Nucleus accumbens (tissue), 56 donors: ENCODE results near the gene SEBOX.
A peak's percentile ranks its signal among the peaks of the same experiment; 100 is the strongest.
"Not testable (repeated sequence)": the region's sequence is repeated elsewhere in the genome, so short reads cannot be mapped to it uniquely, and the experiment has no call there.

Experiments used
- DNase-seq, 56 donors: peaks; one replicate each; lab custom pipeline; 2025; lab: John Stamatoyannopoulos, UW

The SEBOX gene

GRCh38 chr17:28343491-28343932 is 21.5 kb downstream of the SEBOX start:
- no peak for DNase-seq

DNA sequence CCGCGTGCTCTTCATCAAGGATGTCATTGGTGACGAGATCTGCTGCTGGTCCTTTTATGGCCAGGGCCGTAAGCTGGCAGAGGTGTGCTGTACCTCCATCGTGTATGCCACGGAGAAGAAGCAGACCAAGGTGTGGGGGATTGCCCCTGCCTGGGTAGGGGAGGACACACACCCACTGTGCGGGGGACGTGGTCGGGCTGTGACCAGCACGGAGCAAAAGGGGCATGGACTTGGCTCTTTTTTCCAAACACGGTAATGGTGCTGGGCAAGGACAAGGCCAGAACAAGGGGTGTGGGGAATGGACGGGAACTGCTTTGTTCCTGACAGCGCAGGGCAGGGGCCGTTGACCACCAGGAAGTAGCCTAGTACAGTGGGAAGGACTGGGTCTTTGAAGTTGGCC is 22.7 kb downstream of the SEBOX start:
- DNase-seq = no peak

DNA sequence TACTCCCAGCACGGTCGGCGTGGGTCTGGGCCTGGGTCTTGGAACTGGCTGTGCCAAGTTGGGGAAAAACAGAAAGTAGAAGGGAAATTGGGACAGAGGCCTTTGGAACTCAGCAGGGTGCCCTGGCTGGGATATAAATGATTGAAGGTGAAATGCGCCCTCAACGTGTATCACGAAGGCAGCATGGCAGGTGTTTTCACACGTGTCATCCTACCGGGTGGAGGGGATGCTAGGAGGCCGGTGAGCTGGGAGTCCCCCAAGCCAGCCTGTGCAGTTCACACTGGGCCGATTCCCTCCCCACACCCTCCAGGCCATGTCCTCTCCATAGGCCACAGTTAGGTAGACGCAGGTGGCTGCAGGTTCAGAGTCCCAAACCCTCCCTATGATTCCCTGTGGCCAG is 23.5 kb downstream of the SEBOX start:
- DNase-seq = no peak

DNA sequence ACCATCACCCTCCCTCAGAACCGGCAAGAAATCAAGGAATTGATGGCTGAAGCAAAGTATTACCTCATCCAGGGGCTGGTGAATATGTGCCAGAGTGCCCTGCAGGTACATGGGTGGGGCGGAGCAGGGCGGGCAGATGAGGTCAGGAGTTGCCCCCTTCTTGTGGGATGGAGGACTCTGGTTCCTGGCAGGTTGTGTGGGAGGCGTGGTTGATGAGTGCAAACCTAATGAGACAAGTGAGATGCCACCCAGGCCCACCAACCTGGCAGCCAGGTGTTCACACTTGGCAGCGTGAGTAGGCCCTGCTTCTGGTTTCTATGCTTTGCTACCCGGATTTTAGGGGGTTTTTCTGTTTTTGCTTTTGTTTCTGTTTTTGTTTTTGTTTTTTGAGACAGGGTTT is 24.6 kb downstream of the SEBOX start:
- no peak for DNase-seq

DNA sequence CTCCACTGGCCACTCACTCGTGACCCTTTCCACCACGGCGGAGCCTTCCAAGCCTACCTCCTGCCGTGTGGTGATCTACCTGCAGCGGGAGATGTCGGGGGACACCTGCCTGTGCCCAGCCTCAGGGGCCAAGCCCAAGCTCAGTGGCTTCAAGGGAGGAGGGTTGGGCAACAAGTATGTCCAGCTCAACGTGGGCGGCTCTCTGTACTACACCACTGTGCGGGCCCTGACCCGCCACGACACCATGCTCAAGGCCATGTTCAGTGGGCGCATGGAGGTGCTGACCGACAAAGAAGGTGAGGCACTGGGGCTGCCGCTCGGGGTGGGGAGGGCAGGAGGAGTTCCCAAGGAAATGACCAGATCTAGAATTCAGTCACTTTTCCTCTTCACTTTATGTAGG is 25.6 kb downstream of the SEBOX start:
- no peak for DNase-seq

DNA sequence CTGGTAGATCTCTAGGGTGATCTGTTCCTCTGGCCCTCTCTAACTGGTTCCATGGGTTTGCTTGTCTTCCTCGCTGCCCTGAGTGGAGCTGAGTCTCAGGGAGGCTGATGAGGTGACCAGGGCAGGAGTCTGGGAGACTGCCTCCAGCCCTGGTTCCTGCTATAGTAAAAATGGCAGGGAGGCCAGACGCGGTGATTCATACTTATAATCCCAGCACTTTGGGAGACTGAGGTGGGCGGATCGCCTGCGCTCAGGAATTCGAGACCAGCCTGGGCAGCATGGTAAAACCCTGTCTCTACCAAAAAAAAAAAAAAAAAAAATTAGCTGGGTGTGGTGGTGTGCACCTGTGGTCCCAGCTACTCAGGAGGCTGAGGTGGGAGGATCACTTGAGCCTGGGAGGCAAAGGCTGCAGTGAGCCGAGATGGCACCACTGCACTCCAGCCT is 26.2 kb downstream of the SEBOX start:
- not testable (repeated sequence) for DNase-seq

DNA sequence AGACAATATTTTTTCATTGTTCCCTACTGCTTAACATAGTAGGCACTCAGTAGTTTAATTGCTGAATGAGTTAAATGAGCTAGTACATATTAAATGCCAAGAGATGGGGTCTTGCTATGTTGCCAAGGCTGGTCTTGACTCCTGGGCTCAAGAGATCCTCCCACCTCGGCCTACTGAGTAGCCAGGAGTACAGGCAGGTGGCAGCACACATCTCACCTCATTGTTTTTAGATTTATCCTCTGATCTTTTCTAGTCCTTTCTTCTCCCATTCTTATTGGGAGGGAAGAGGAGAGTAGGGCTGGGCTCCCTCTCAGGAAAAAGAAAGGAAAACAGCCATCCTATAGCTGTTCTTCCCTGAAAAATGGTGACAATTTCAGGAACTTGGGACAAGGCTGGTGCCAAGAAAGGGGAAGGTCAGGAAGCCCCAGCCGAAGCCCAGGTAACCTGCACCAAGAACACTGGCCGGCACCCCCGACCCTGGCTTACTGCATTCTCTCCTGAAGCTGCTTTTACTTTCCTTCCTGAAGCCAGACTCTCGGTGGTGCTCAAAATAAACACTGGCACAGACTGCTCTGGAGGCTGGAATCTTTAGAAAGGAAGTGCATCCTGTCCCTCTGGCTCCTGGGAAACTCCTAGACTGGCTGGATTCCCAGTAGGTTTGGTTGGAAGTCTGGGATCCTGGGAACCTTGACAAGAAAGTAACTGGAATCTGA is 26.8 kb downstream of the SEBOX start:
- no peak for DNase-seq

GRCh38 chr17:28335959-28336871 is 28.8 kb downstream of the SEBOX start:
- peak in 31 of 56 donors; percentile 13 to 69 (median 40) for DNase-seq

- DNase-seq = peak; percentile 85 to 100 (median 99)
Observed at GRCh38 chr17:28335201-28335958, 29.6 kb downstream of the SEBOX start, which contains the start of the genes IFT20 and TNFAIP1. IFT20 (minus strand) TSS chr17:28335472; CDS start chr17:28331985, 3,487 bp downstream. TNFAIP1 (plus strand) TSS chr17:28335761; CDS start chr17:28339522, 3,761 bp downstream.

GRCh38 chr17:28334666-28335200 is 30.3 kb downstream of the SEBOX start:
- peak in 1 of 56 donors; percentile 36 for DNase-seq

GRCh38 chr17:28334171-28334570 is 30.8 kb downstream of the SEBOX start:
- no peak for DNase-seq

- DNase-seq = no peak
Observed at GRCh38 chr17:28333083-28333746, 31.8 kb downstream of the SEBOX start.

- DNase-seq = no peak
Observed at GRCh38 chr17:28331891-28332420, 33.0 kb downstream of the SEBOX start.

DNA sequence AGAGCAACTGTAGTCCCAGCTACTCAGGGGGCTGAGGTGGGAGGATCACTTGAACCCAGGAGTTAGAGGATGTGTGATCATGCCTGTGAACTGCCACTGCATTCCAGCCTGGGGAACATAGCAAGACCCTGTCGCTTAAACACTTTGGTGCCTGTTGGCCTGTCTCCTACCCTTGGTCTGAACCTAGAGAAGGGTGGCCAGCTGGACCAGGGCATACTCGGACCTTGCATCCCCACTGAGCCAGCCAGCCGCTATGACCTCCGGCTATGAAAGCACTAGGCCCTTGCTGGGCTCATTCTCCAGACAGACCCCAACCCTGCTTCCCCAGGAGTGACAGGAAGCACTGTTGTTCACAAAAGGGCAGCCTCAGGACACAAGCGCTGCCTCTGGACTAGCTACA is 34.3 kb downstream of the SEBOX start:
- no peak for DNase-seq

DNA sequence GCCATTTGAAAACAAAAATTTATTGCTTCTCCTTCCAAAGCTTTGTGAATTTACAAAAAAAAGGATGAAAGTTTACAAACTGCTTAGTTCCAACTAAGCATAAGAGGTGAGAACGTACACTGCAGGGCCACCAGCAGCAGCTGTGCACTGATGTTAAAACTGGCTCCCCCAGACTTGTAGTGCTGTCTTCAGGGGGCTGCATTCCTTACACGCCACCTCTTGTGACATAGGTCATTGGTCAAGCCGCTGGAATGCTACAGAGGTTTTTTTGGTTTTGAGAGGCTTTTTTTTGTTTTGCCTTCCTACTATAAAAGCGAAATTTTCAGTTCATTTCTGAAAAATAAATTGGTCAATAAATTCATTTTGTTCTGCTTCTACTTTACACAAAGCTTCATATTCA is 36.7 kb downstream of the SEBOX start:
- no peak for DNase-seq

GRCh38 chr17:28327709-28328108 is 37.3 kb downstream of the SEBOX start:
- DNase-seq = no peak

GRCh38 chr17:28327031-28327607 is 37.9 kb downstream of the SEBOX start:
- no peak for DNase-seq

DNA sequence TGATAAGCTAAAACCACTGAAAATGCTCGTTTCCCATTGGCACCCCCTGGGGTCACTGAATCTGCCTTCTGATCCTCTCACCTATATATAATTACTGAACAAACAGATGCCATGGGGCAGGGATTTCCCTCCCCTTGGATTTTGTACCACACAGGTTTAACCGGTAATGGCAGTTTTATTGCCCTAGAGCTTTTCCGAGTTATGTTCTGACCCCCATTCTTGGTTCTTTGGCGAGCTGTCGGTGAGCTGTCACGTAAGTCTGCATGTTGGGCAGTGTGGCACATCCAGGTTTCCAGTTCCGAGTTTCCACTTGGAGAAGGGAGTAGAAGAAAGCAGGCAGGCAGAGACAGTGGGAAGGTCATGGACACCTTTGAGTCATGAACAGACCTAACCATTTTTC is 38.9 kb downstream of the SEBOX start:
- DNase-seq = no peak

GRCh38 chr17:28325211-28325610 is 39.8 kb downstream of the SEBOX start:
- DNase-seq = no peak
